Neutrophil (primary cell): ENCODE results near the gene BARHL1.

Experiments
- H3K27ac ChIP-seq: fragments of 200-600 bp; sonication (generic); 2 replicates; pipeline ENCODE4 v1.5.1; 2016; ENCODE audit warnings: mild to moderate bottlenecking, moderate library complexity
- H3K27me3 ChIP-seq: fragments of 200-600 bp; sonication (generic); 2 replicates; pipeline ENCODE4 v1.6.0; 2016; ENCODE audit warnings: mild to moderate bottlenecking
- H3K36me3 ChIP-seq: fragments of 200-600 bp; sonication (generic); 2 replicates; pipeline ENCODE4 v1.5.1; 2017
- H3K4me1 ChIP-seq, 2 experiments: fragments of 200-600 bp in 1 of 2; sonication (generic) in 1 of 2; 1 replicate in 1 of 2; 2 replicates in 1 of 2; pipeline versions ENCODE4 v1.5.1 to v1.6.1; 2013 to 2016; ENCODE audit warnings: low read depth in 1 of 2, low read length in 1 of 2, mild to moderate bottlenecking in 1 of 2, moderate library complexity in 1 of 2; ENCODE audit not compliant: control insufficient read depth in 1 of 2, insufficient read depth in 1 of 2
- H3K4me3 ChIP-seq, 2 experiments: fragments of 200-600 bp in 1 of 2; sonication (generic) in 1 of 2; 1 replicate in 1 of 2; 2 replicates in 1 of 2; pipeline ENCODE4 v1.5.1; 2013 to 2016; ENCODE audit warnings: low read depth in 1 of 2, low read length in 1 of 2, mild to moderate bottlenecking in 1 of 2, moderate library complexity in 1 of 2
- H3K9me3 ChIP-seq: fragments of 200-600 bp; sonication (generic); 2 replicates; pipeline ENCODE4 v1.5.1; 2016
- CTCF ChIP-seq: fragments of 200-600 bp; sonication (generic); IDR thresholded peaks from 2 replicates; pipeline ENCODE4 v1.5.1; 2016; ENCODE audit warnings: antibody characterized with exemption

The BARHL1 gene

GRCh38 chr9:132571806-132572600 is 10.4 kb upstream of the BARHL1 start:
- Histone ChIP-seq H3K4me1 (no peaks in the 10 kb centered on the region), H3K27ac (no peak overlapping the region), H3K4me3 (no peak overlapping the region), H3K27me3 (peaks cover 60% of the 10 kb centered on the region), H3K36me3 (no peaks in the 10 kb centered on the region), H3K9me3 (no peaks in the 10 kb centered on the region)
- TF ChIP-seq CTCF: no peak

GRCh38 chr9:132572921-132573320 is 9.5 kb upstream of the BARHL1 start:
- Histone ChIP-seq H3K9me3 (no peaks in the 10 kb centered on the region), H3K36me3 (no peaks in the 10 kb centered on the region), H3K4me1 (no peaks in the 10 kb centered on the region), H3K4me3 (no peak overlapping the region), H3K27ac (no peak overlapping the region), H3K27me3 (peaks cover 69% of the 10 kb centered on the region)
- no peak for TF ChIP-seq CTCF

GRCh38 chr9:132575005-132575609 is 7.3 kb upstream of the BARHL1 start:
- Histone ChIP-seq H3K4me3 (no peak overlapping the region), H3K9me3 (no peaks in the 10 kb centered on the region), H3K27ac (no peak overlapping the region), H3K36me3 (no peaks in the 10 kb centered on the region), H3K27me3 (peaks cover 91% of the 10 kb centered on the region), H3K4me1 (no peaks in the 10 kb centered on the region)
- TF ChIP-seq CTCF: no peak

GRCh38 chr9:132575811-132576210 is 6.6 kb upstream of the BARHL1 start:
- Histone ChIP-seq H3K9me3 (no peaks in the 10 kb centered on the region), H3K36me3 (no peaks in the 10 kb centered on the region), H3K27ac (no peak overlapping the region), H3K4me3 (no peak overlapping the region), H3K4me1 (no peaks in the 10 kb centered on the region), H3K27me3 (peaks cover 98% of the 10 kb centered on the region)
- no peak for TF ChIP-seq CTCF

GRCh38 chr9:132577119-132577518 is 5.3 kb upstream of the BARHL1 start:
- Histone ChIP-seq H3K27ac (no peak overlapping the region), H3K4me1 (no peaks in the 10 kb centered on the region), H3K36me3 (no peaks in the 10 kb centered on the region), H3K9me3 (no peaks in the 10 kb centered on the region), H3K27me3 (peaks cover 100% of the 10 kb centered on the region), H3K4me3 (no peak overlapping the region)
- TF ChIP-seq CTCF: no peak
